HL-60 (cell line): ENCODE results near the gene UBA5.

Experiments
- DNase-seq, 2 experiments: peaks; one replicate each; pipeline ENCODE4 v3.0.0-alpha.2; 2010 to 2020; ENCODE audit warnings: low read depth in 1 of 2, low spot score in 1 of 2
- H3K27ac ChIP-seq: fragments of 250-450 bp; sonication (Bioruptor Pico); replicated peaks from 2 replicates; pipeline ENCODE4 v1.5.1; 2020; ENCODE audit warnings: mild to moderate bottlenecking, moderate library complexity
- H3K27me3 ChIP-seq: fragments of 250-450 bp; sonication (Bioruptor Pico); 2 replicates; pipeline ENCODE4 v1.5.1; 2021; ENCODE audit warnings: mild to moderate bottlenecking, moderate library complexity; ENCODE audit not compliant: insufficient read depth, poor library complexity, severe bottlenecking
- H3K4me3 ChIP-seq: replicated peaks from 2 replicates; pipeline ENCODE4 v1.5.1; 2011; ENCODE audit warnings: mild to moderate bottlenecking, control low read depth, low read length; ENCODE audit not compliant: insufficient read depth
- GABPA ChIP-seq: IDR thresholded peaks from 2 replicates; pipeline ENCODE4 v1.6.1; 2012; ENCODE audit warnings: low read depth
- POLR2AphosphoS5 ChIP-seq: IDR thresholded peaks from 2 replicates; pipeline ENCODE4 v1.6.1; 2012; ENCODE audit warnings: low read depth
- SPI1 ChIP-seq: IDR thresholded peaks from 2 replicates; pipeline ENCODE4 v1.6.1; 2012; ENCODE audit warnings: low read depth, mild to moderate bottlenecking, borderline replicate concordance
- TF ChIP-seq, protein P1 (sequence below): IDR thresholded peaks from one replicate; pipeline ENCODE4 v1.5.1; 2011; ENCODE audit warnings: low read length, control low read depth, inconsistent platforms; ENCODE audit not compliant: insufficient read depth
- TF ChIP-seq, protein P2 (sequence below): IDR thresholded peaks from 2 replicates; pipeline ENCODE4 v1.6.1; 2012; ENCODE audit warnings: low read depth; ENCODE audit not compliant: insufficient replicate concordance

The UBA5 gene

DNA sequence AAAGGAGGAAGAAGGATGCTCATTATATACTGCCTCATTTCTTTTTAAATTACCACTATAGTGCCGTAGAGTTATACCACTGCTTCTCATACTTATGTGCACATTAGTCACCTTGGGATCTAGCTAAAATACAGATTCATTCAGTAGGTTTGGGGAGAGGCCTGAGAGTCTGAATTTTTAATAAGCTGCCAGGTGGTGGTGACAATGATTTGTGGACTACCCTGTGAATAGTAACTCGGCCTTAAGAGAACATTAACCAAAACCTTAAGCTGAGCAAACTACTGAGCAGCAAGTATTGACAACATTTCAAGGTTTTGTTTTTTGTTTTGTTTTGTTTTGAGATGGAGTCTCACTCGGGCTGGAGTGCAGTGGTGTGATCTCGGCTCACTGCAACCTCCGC is 19.8 kb downstream of the UBA5 start:
- Histone ChIP-seq H3K27me3 (no peaks in the 10 kb centered on the region), H3K27ac (no peak overlapping the region), H3K4me3 (no peak overlapping the region)
- TF ChIP-seq, protein P1, sequence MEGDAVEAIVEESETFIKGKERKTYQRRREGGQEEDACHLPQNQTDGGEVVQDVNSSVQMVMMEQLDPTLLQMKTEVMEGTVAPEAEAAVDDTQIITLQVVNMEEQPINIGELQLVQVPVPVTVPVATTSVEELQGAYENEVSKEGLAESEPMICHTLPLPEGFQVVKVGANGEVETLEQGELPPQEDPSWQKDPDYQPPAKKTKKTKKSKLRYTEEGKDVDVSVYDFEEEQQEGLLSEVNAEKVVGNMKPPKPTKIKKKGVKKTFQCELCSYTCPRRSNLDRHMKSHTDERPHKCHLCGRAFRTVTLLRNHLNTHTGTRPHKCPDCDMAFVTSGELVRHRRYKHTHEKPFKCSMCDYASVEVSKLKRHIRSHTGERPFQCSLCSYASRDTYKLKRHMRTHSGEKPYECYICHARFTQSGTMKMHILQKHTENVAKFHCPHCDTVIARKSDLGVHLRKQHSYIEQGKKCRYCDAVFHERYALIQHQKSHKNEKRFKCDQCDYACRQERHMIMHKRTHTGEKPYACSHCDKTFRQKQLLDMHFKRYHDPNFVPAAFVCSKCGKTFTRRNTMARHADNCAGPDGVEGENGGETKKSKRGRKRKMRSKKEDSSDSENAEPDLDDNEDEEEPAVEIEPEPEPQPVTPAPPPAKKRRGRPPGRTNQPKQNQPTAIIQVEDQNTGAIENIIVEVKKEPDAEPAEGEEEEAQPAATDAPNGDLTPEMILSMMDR = no peak
- TF ChIP-seq, protein P2, sequence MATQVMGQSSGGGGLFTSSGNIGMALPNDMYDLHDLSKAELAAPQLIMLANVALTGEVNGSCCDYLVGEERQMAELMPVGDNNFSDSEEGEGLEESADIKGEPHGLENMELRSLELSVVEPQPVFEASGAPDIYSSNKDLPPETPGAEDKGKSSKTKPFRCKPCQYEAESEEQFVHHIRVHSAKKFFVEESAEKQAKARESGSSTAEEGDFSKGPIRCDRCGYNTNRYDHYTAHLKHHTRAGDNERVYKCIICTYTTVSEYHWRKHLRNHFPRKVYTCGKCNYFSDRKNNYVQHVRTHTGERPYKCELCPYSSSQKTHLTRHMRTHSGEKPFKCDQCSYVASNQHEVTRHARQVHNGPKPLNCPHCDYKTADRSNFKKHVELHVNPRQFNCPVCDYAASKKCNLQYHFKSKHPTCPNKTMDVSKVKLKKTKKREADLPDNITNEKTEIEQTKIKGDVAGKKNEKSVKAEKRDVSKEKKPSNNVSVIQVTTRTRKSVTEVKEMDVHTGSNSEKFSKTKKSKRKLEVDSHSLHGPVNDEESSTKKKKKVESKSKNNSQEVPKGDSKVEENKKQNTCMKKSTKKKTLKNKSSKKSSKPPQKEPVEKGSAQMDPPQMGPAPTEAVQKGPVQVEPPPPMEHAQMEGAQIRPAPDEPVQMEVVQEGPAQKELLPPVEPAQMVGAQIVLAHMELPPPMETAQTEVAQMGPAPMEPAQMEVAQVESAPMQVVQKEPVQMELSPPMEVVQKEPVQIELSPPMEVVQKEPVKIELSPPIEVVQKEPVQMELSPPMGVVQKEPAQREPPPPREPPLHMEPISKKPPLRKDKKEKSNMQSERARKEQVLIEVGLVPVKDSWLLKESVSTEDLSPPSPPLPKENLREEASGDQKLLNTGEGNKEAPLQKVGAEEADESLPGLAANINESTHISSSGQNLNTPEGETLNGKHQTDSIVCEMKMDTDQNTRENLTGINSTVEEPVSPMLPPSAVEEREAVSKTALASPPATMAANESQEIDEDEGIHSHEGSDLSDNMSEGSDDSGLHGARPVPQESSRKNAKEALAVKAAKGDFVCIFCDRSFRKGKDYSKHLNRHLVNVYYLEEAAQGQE = no peak
- TF ChIP-seq POLR2AphosphoS5 = no peak
- no peak for DNase-seq

DNA sequence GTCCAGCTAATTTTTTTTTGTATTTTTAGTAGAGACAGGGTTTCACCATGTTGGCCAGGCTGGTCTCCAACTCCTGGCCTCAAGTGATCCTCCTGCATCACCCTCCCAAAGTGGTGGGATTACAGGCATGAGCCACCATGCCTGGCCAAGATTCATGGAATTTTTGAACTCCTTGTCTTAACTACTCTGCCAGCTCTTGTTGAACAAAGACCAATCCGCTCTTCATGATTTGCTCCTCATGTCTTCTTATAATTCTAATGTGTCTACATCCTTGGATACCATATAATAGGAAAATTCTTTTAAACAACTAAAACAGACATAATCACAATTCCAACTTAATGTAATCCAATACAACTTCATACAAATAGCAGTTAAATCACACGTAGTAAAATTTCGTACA is 21.3 kb downstream of the UBA5 start:
- no peak for DNase-seq
- TF ChIP-seq, protein P1 = no peak
- TF ChIP-seq, protein P2 = no peak
- no peak for TF ChIP-seq POLR2AphosphoS5
- no peak for TF ChIP-seq SPI1
- no peak for TF ChIP-seq GABPA
- Histone ChIP-seq H3K4me3 (no peak overlapping the region), H3K27ac (no peak overlapping the region), H3K27me3 (no peaks in the 10 kb centered on the region)

DNA sequence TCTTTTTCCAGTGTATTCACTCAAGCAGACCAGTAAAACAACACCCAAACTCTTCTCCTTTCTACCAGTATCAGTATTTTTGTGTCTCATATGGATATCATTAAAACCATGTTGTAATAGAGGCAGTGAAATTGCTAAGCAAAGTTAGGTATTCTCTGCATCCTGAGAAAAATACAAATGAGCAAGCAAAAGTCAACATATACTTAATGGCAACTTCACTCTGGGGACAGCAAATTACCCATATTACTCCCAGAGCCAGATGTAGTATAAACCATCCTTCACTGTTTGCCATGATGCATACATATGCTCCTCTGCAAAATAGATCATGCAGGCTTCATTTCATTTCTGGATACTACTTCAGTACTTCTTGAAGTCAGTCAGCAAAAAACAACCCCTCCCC is 22.1 kb downstream of the UBA5 start:
- Histone ChIP-seq H3K4me3 (no peak overlapping the region), H3K27me3 (no peaks in the 10 kb centered on the region), H3K27ac (no peak overlapping the region)
- DNase-seq = no peak
- TF ChIP-seq POLR2AphosphoS5 = no peak
- TF ChIP-seq, protein P1 = no peak
- no peak for TF ChIP-seq SPI1
- no peak for TF ChIP-seq GABPA
- TF ChIP-seq, protein P2 = no peak
